Activated CD8-positive, alpha-beta memory T cell treated with anti-CD3 and anti-CD28 coated beads for 4 hours (primary cell): ENCODE data around the gene SAMD4B.
"Not testable (repeated sequence)": the region's sequence is repeated elsewhere in the genome, so short reads cannot be mapped to it uniquely, and the experiment has no call there.

Experiments
- DNase-seq, 2 donors: peaks; one replicate each; pipeline ENCODE4 v3.0.0-alpha.2; 2020; ENCODE audit warnings: low read depth in 2 of 2

The SAMD4B gene

GRCh38 chr19:39369200-39369599 is 27.0 kb downstream of the SAMD4B start:
- DNase-seq, result no peak

- DNase-seq, result no peak
Measured at GRCh38 chr19:39370735-39371134, 28.5 kb downstream of the SAMD4B start.

- no peak for DNase-seq
Measured at GRCh38 chr19:39372047-39372802, 30.0 kb downstream of the SAMD4B start.

GRCh38 chr19:39372941-39373340 is 30.7 kb downstream of the SAMD4B start:
- no peak for DNase-seq

GRCh38 chr19:39375929-39376328 is 33.7 kb downstream of the SAMD4B start:
- DNase-seq, result no peak

- DNase-seq, result no peak
Measured at GRCh38 chr19:39377373-39378362, 35.4 kb downstream of the SAMD4B start.

GRCh38 chr19:39379366-39379765 is 37.1 kb downstream of the SAMD4B start:
- DNase-seq, result not testable (repeated sequence)

- no peak for DNase-seq
Measured at GRCh38 chr19:39379865-39380396, 37.7 kb downstream of the SAMD4B start.

- DNase-seq, result no peak
Measured at GRCh38 chr19:39380521-39381502, 38.6 kb downstream of the SAMD4B start.

- no peak for DNase-seq
Measured at GRCh38 chr19:39381910-39382611, 39.8 kb downstream of the SAMD4B start.

- DNase-seq, result no peak
Measured at GRCh38 chr19:39382991-39383828, 41.0 kb downstream of the SAMD4B start.

GRCh38 chr19:39384839-39385568 is 42.8 kb downstream of the SAMD4B start:
- no peak for DNase-seq

- no peak for DNase-seq
Measured at GRCh38 chr19:39385629-39386411, 43.6 kb downstream of the SAMD4B start.

- DNase-seq, result no peak
Measured at GRCh38 chr19:39386557-39386956, 44.3 kb downstream of the SAMD4B start.

GRCh38 chr19:39388657-39389056 is 46.4 kb downstream of the SAMD4B start:
- DNase-seq, result no peak

- DNase-seq, result no peak
Measured at GRCh38 chr19:39389631-39390414, 47.6 kb downstream of the SAMD4B start.

- DNase-seq, result peak in 1 of 2 donors; percentile 70
Measured at GRCh38 chr19:39390451-39390750, 48.2 kb downstream of the SAMD4B start.
